Pancreas (tissue), 10 donors: ENCODE data around the gene KRTAP6-2. TPM values are rescaled to one million over a fixed set of nuclear protein-coding genes. Genes with fewer than 3 reads are reported as not detected.

Experiments used
- ATAC-seq, 4 donors: fragments of 200-7000 bp; cut with Tn5 transposase; one replicate each; pipeline versions ENCODE4 v1.8.0 to v1.9.1; 2020; ENCODE audit warnings: mild to moderate bottlenecking in 4 of 4, moderate library complexity in 4 of 4
- DNase-seq, 6 donors: peaks; one replicate each; pipeline ENCODE4 v3.0.0-alpha.2; 2020
- FAIRE-seq: peaks from 2 replicates; lab custom pipeline; 2012; peaks lifted over from hg19 to GRCh38; lab: Jason Lieb, UNC
- H3K27ac ChIP-seq, 4 donors: fragments of 200-600 bp; sonication (generic); 1 replicate in 3 of 4; 2 replicates in 1 of 4; pipeline versions ENCODE4 v1.5.0 to v1.8.0; 2020
- H3K27me3 ChIP-seq, 4 donors: fragments of 200-600 bp; one replicate each; pipeline ENCODE4 v1.8.0; 2021
- H3K36me3 ChIP-seq, 3 donors: fragments of 200-600 bp; sonication (generic) in 1 of 3; one replicate each; pipeline versions ENCODE4 v1.5.0 to v1.8.0; 2020 to 2021
- H3K4me1 ChIP-seq, 3 donors: fragments of 200-600 bp; one replicate each; pipeline ENCODE4 v1.8.0; 2021
- H3K4me3 ChIP-seq, 4 donors: fragments of 200-600 bp; sonication (generic) in 2 of 4; one replicate each; pipeline versions ENCODE4 v1.5.0 to v1.8.0; 2020 to 2021
- H3K9me3 ChIP-seq, 4 donors: fragments of 200-600 bp; one replicate each; pipeline ENCODE4 v1.8.0; 2021
- WGBS, 2 donors: extraction: QIAGEN DNeasy Blood & Tissue Kit; methylation state at CpG; one replicate each; pipeline ENCODE4 v1.1.7; 2013; 5-methylcytosine and 5-hydroxymethylcytosine counted together
- intact Hi-C, 3 donors: fragments of 100-400 bp; cut with DNase I; formaldehyde crosslinking; loops; one replicate each; pipeline versions ENCODE4 v1.11.1 to v1.14.2; 2022
- polyA plus RNA-seq, 2 donors: library from polyadenylated mRNA; stranded (reverse); fragments of 200-250 nt; gene quantifications; one replicate each; pipeline ENCODE4 v1.2.3, GENCODE V29; 2013
- total RNA-seq, 6 donors: library from RNA; stranded (reverse); fragmentation: NEBNext Ultra II Directional in 4 of 6; extraction: Animal tissue kit (Norgen Biotek cat#: 25700) in 4 of 6; gene quantifications; one replicate each; pipeline versions ENCODE4 v1.2.1 to v1.2.4, GENCODE V29; 2021 to 2023
- TF ChIP-seq, protein P1 (sequence below), 4 donors: fragments of 200-600 bp; sonication (generic) in 3 of 4; IDR thresholded peaks; one replicate each; pipeline versions ENCODE4 v1.5.0 to v1.8.0; 2021; ENCODE audit warnings: antibody characterized with exemption in 4 of 4
- donor health status: healthy with polysubstance abuse.
- donor health status: DM: no; HTN: no; CAD: no; lungs with moderate emphysema.
- donor health status: DM: no; HTN: no; CAD: no.
- donor health status: control.
- donor health status: control.
- donor health status: Bipolar disorder and iron deficiency.
- donor health status: DM: yes; HTN: yes; CAD: no.
- donor health status: DM: no; HTN: no; CAD: no.
- donor health status: DM: no; HTN: no; CAD: no.
- donor health status: DM: yes; HTN: yes; CAD: no.

KRTAP6-2 gene
- total and polyA plus RNA-seq, 8 donors = not detected

GRCh38 chr21:30629200-30629599, 30.5 kb upstream of the KRTAP6-2 start:
- Histone ChIP-seq H3K36me3 (no peaks in the 10 kb centered on the region), H3K27ac (no peak overlapping the region), H3K4me3 (no peak overlapping the region), H3K4me1 (no peaks in the 10 kb centered on the region), H3K27me3 (no peaks in the 10 kb centered on the region), H3K9me3 (no peaks in the 10 kb centered on the region)
- no peak for DNase-seq
- FAIRE-seq = no peak
- TF ChIP-seq, protein P1, sequence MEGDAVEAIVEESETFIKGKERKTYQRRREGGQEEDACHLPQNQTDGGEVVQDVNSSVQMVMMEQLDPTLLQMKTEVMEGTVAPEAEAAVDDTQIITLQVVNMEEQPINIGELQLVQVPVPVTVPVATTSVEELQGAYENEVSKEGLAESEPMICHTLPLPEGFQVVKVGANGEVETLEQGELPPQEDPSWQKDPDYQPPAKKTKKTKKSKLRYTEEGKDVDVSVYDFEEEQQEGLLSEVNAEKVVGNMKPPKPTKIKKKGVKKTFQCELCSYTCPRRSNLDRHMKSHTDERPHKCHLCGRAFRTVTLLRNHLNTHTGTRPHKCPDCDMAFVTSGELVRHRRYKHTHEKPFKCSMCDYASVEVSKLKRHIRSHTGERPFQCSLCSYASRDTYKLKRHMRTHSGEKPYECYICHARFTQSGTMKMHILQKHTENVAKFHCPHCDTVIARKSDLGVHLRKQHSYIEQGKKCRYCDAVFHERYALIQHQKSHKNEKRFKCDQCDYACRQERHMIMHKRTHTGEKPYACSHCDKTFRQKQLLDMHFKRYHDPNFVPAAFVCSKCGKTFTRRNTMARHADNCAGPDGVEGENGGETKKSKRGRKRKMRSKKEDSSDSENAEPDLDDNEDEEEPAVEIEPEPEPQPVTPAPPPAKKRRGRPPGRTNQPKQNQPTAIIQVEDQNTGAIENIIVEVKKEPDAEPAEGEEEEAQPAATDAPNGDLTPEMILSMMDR (IDR thresholded peaks at IDR 0.05) = no peak
- ATAC-seq = no peak
- intact Hi-C loops = no loop called here
- WGBS, 2 donors = 30 to 36% methylated on average over 1 of the region's 1 CpG

- Histone ChIP-seq H3K4me3 (no peak overlapping the region), H3K36me3 (no peaks in the 10 kb centered on the region), H3K4me1 (no peaks in the 10 kb centered on the region), H3K9me3 (no peaks in the 10 kb centered on the region), H3K27ac (no peak overlapping the region), H3K27me3 (no peaks in the 10 kb centered on the region)
- DNase-seq (no peak), ATAC-seq (no peak), FAIRE-seq (no peak)
- intact Hi-C loops = no loop called here
- WGBS, 2 donors = 68 to 71% methylated on average over 4 of the region's 4 CpGs
- TF ChIP-seq, protein P1 (IDR thresholded peaks at IDR 0.05) = no peak
These were observed 29.4 kb upstream of the KRTAP6-2 start for GRCh38 chr21:30628109-30628508.

DNA sequence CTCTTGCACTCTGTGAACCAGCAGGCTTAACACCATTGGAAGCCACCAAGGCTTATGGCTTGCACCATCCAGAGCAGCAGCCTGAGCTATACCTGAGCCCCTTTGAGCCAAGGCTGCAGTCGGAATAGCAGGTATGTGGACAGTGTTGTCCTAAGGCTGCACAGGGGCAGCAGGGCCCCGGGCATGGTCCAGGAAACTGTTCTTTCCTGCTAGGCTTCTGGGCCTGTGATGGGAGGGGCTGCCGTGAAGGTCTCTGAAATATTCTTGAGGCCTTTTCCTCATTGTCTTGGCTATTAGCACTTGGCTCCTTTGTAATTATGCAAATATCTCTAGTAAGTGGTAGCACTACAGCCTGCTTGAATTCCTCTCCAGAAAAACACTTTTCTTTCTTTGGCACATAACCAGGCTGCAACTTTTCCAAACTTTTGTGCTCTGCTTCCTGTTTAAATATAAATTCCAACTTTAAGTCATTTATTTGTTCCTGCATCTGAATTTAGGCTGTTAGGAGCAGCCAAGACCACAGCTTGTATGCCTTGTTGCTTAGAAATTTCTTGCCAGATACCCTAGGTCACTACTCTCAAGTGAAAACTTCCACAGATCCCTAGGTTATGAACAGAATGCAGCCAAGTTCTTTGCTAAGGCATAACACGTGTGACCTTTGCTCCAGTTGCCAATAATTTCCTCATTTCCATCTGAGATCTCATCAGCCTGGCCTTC, 26.9 kb upstream of the KRTAP6-2 start:
- TF ChIP-seq, protein P1 (IDR thresholded peaks at IDR 0.05) = no peak
- no peak overlapping the region for H3K4me3 ChIP-seq
- H3K27me3 ChIP-seq = no peaks in the 10 kb centered on the region
- intact Hi-C loops = no loop called here
- no peak for FAIRE-seq
- no peaks in the 10 kb centered on the region for H3K4me1 ChIP-seq
- 71 to 72% methylated on average over 4 of the region's 4 CpGs for WGBS, 2 donors
- ATAC-seq = no peak
- DNase-seq = no peak
- no peak overlapping the region for H3K27ac ChIP-seq
- no peaks in the 10 kb centered on the region for H3K9me3 ChIP-seq
- H3K36me3 ChIP-seq = no peaks in the 10 kb centered on the region

DNA sequence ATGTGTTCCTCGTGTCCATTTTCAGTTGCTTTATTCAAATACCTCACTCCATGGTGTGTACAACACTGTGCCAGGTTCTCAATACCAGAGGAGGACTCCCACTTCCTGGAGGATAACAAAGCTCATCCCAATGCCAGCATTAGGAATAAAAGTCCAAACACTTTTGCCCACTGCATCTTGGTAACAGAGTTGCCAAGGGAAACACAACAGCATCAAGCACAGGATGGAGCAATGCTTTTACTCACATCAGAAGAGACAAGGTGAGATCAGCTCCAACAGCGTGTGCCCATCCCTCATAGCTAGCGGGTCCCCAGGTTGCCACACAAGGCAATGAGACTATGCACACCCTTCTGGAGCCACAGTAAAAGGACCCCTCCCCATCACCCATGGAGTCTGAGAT, 24.7 kb upstream of the KRTAP6-2 start:
- Histone ChIP-seq H3K27ac (no peak overlapping the region), H3K36me3 (no peaks in the 10 kb centered on the region), H3K9me3 (no peaks in the 10 kb centered on the region), H3K4me3 (no peak overlapping the region), H3K27me3 (no peaks in the 10 kb centered on the region), H3K4me1 (no peaks in the 10 kb centered on the region)
- ATAC-seq = no peak
- 73 to 80% methylated on average over 3 of the region's 3 CpGs for WGBS, 2 donors
- intact Hi-C loops = no loop called here
- FAIRE-seq = no peak
- no peak for DNase-seq
- TF ChIP-seq, protein P1 (IDR thresholded peaks at IDR 0.05) = no peak

DNA sequence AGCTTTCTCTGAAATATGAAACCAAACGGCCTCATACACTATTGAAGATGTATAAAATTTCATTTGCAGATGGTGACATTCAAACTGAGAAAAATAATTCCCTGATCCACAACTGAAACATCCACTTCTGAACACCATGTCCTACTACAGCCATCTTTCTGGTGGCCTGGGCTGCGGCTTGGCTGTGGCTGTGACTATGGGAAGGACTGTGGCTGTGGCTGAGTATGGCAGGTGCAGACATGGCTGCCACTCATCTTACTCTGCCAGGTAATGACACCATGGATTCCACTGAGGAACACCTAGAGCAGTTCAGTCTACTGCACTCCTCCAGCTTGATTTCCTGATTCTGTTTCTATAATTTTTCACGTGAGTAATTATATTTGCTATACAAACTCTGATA, 21.8 kb upstream of the KRTAP6-2 start, which contains the start of gene KRTAP20-4:
Gene KRTAP20-4, plus strand, starts transcription at position 106 of the 400 bp plus-strand sequence.
- Histone ChIP-seq H3K27me3 (no peaks in the 10 kb centered on the region), H3K4me3 (no peak within 1 kb of the TSS), H3K27ac (no peak within 1 kb of the TSS), H3K4me1 (no peaks in the 10 kb centered on the region), H3K9me3 (no peaks in the 10 kb centered on the region), H3K36me3 (no peaks in the 10 kb centered on the region)
- intact Hi-C loops = no loop called here
- no peak for ATAC-seq
- DNase-seq = no peak
- WGBS, 2 donors = 66 to 82% methylated on average over 3 of the region's 3 CpGs
- no peak for FAIRE-seq
- TF ChIP-seq, protein P1 (IDR thresholded peaks at IDR 0.05) = no peak
